K562 (cell line): ENCODE results near the gene ZNF266. TPM values are rescaled to one million over a fixed set of nuclear protein-coding genes. Genes with fewer than 3 reads are reported as not detected.

Experiments used
- ASH1L ChIP-seq: fragments of 450-650 bp; IDR thresholded peaks from 2 replicates; pipeline ENCODE4 v1.6.1; 2018; ENCODE audit warnings: borderline replicate concordance, mild to moderate bottlenecking, low read depth; ENCODE audit not compliant: partially characterized antibody
- ATF7 ChIP-seq: fragments of 450-650 bp; IDR thresholded peaks from 2 replicates; pipeline ENCODE4 v1.7.1; 2014; ENCODE audit warnings: mild to moderate bottlenecking, moderate library complexity
- BMI1 ChIP-seq: fragments of 150-350 bp; IDR thresholded peaks from 2 replicates; pipeline ENCODE4 v1.6.1; 2014; ENCODE audit warnings: low read length
- EP400 ChIP-seq: fragments of 450-650 bp; IDR thresholded peaks from 2 replicates; pipeline ENCODE4 v1.6.1; 2017; ENCODE audit warnings: antibody characterized with exemption, mild to moderate bottlenecking, moderate library complexity
- ESRRB ChIP-seq: fragments of 250-450 bp; sonication (Bioruptor Pico); IDR thresholded peaks from 2 replicates; pipeline ENCODE4 v1.5.0; 2020; ENCODE audit warnings: mild to moderate bottlenecking, moderate library complexity, borderline replicate concordance
- KAT7 ChIP-seq: sonication (generic); formaldehyde crosslinking; IDR thresholded peaks from 2 replicates; pipeline ENCODE4 v1.8.0; 2022; ENCODE audit warnings: missing genetic modification reagents, mild to moderate bottlenecking, borderline replicate concordance
- MAFF ChIP-seq: IDR thresholded peaks from 2 replicates; pipeline ENCODE4 v1.6.1; 2012; ENCODE audit warnings: low read length, improper control_type of control experiment
- MAFG ChIP-seq: fragments of 450-650 bp; conservative IDR thresholded peaks from 2 replicates; pipeline ENCODE4 v1.6.1; 2016; ENCODE audit warnings: missing genetic modification characterization, missing compliant biosample characterization
- MAFK ChIP-seq: IDR thresholded peaks from 2 replicates; pipeline ENCODE4 v1.6.1; 2011; ENCODE audit warnings: low read length, improper control_type of control experiment
- MAZ ChIP-seq, 2 experiments: fragments of 450-650 bp in 1 of 2; sonication (generic) in 1 of 2; formaldehyde crosslinking; IDR thresholded peaks in 1 of 2; conservative IDR thresholded peaks in 1 of 2; 2 replicates each; pipeline versions ENCODE4 v1.4.0 to v1.5.0; 2020; ENCODE audit warnings: mild to moderate bottlenecking in 1 of 2, missing genetic modification reagents in 1 of 2
- MECOM ChIP-seq: fragments of 250-450 bp; sonication (Bioruptor Pico); IDR thresholded peaks from 2 replicates; pipeline ENCODE4 v1.8.0; 2022; ENCODE audit warnings: inconsistent platforms
- MTA1 ChIP-seq: fragments of 450-650 bp; IDR thresholded peaks from 2 replicates; pipeline ENCODE4 v1.6.1; 2017; ENCODE audit warnings: borderline replicate concordance
- PHB2 ChIP-seq: fragments of 450-650 bp; IDR thresholded peaks from 2 replicates; pipeline ENCODE4 v1.6.1; 2017; ENCODE audit warnings: low read depth
- POLR2H ChIP-seq: IDR thresholded peaks from 2 replicates; pipeline ENCODE4 v1.6.1; 2016; ENCODE audit warnings: missing genetic modification characterization, low read depth, mild to moderate bottlenecking, control low read depth, missing compliant biosample characterization, moderate library complexity
- PRPF4 ChIP-seq: fragments of 200-400 bp; formaldehyde crosslinking; IDR thresholded peaks from one replicate; pipeline ENCODE4 v1.6.1; 2017; ENCODE audit warnings: low read length, low read depth, mild to moderate bottlenecking; ENCODE audit not compliant: insufficient read depth, poor library complexity, severe bottlenecking
- RBBP5 ChIP-seq: fragments of 200-600 bp; sonication (generic); IDR thresholded peaks from 2 replicates; pipeline ENCODE4 v1.6.1; 2012; ENCODE audit warnings: borderline replicate concordance, mild to moderate bottlenecking, low read length, control low read depth, inconsistent platforms; ENCODE audit not compliant: insufficient read depth, poor library complexity, severe bottlenecking
- SRSF9 ChIP-seq: fragments of 200-400 bp; formaldehyde crosslinking; IDR thresholded peaks from 2 replicates; pipeline ENCODE4 v1.6.1; 2017; ENCODE audit warnings: low read depth, low read length, borderline replicate concordance
- TAF9B ChIP-seq: fragments of 450-650 bp; IDR thresholded peaks from 2 replicates; pipeline ENCODE4 v1.6.1; 2018; ENCODE audit warnings: mild to moderate bottlenecking; ENCODE audit not compliant: partially characterized antibody
- ZC3H8 ChIP-seq: fragments of 450-650 bp; IDR thresholded peaks from 2 replicates; pipeline ENCODE4 v1.6.1; 2017
- ZNF175 ChIP-seq: fragments of 200-800 bp; sonication (Bioruptor generic); IDR thresholded peaks from 2 replicates; pipeline ENCODE4 v1.6.1; 2016; ENCODE audit warnings: low read depth, mild to moderate bottlenecking, missing genetic modification characterization, missing compliant biosample characterization
- ZNF586 ChIP-seq: fragments of 450-650 bp; formaldehyde crosslinking; conservative IDR thresholded peaks from 2 replicates; pipeline ENCODE4 v1.4.0; 2020; ENCODE audit warnings: mild to moderate bottlenecking, moderate library complexity
- ZNF589 ChIP-seq: fragments of 200-800 bp; sonication (Bioruptor generic); IDR thresholded peaks from 2 replicates; pipeline ENCODE4 v1.6.1; 2016; ENCODE audit warnings: low read depth, missing genetic modification characterization, missing compliant biosample characterization
- ZNF79 ChIP-seq: fragments of 250-450 bp; sonication (Bioruptor Pico); IDR thresholded peaks from 2 replicates; pipeline ENCODE4 v1.4.0; 2020; ENCODE audit warnings: low read depth, mild to moderate bottlenecking, moderate library complexity
- ZZZ3 ChIP-seq: fragments of 450-650 bp; IDR thresholded peaks from 2 replicates; pipeline ENCODE4 v1.6.1; 2016; ENCODE audit warnings: antibody characterized with exemption, mild to moderate bottlenecking, moderate library complexity
- polyA plus RNA-seq, 8 experiments: library from polyadenylated mRNA; depleted of rRNA in 4 of 8; stranded (reverse) in 5 of 8; unstranded in 3 of 8; fragments of >200 nt; fragmentation: Nextera tagmentation in 2 of 8; fragmentation: Illumina TruSeq in 1 of 8; extraction: Ambion mirVana in 2 of 8; extraction: Trizol in 1 of 8; gene quantifications; 2 replicates each; pipeline versions ENCODE4 v1.2.1 to v1.2.3, GENCODE V29; 2011 to 2014; ENCODE audit warnings: inconsistent platforms in 1 of 8, missing spikeins in 1 of 8
- total RNA-seq, 7 experiments: library from RNA; depleted of rRNA in 6 of 7; stranded (reverse); fragments of >200 nt in 6 of 7; fragmentation: Illumina TruSeq in 2 of 7; extraction: Trizol in 2 of 7; gene quantifications; 2 replicates each; pipeline versions ENCODE4 v1.2.1 to v1.2.3, GENCODE V29; 2011 to 2021; ENCODE audit warnings: low replicate concordance in 1 of 7
- TF ChIP-seq, protein P1 (sequence below): fragments of 450-650 bp; IDR thresholded peaks from 2 replicates; pipeline ENCODE4 v1.6.1; 2016; ENCODE audit warnings: low read depth, mild to moderate bottlenecking, moderate library complexity
- TF ChIP-seq, protein P2 (sequence below): fragments of 450-650 bp; formaldehyde crosslinking; IDR thresholded peaks from 2 replicates; pipeline ENCODE4 v1.4.0; 2022; ENCODE audit warnings: mild to moderate bottlenecking, moderate library complexity
- TF ChIP-seq, protein P3 (sequence below): fragments of 250-450 bp; sonication (Bioruptor Pico); IDR thresholded peaks from 2 replicates; pipeline ENCODE4 v1.8.0; 2022; ENCODE audit warnings: moderate library complexity, mild to moderate bottlenecking, inconsistent platforms

The ZNF266 gene
- total and polyA plus RNA-seq, 9 of the 15 experiments (the other 6 are each of a cell fraction or from before 2014, with no cell fraction given) = 5.9 to 40.9 (median 20.3) TPM

DNA sequence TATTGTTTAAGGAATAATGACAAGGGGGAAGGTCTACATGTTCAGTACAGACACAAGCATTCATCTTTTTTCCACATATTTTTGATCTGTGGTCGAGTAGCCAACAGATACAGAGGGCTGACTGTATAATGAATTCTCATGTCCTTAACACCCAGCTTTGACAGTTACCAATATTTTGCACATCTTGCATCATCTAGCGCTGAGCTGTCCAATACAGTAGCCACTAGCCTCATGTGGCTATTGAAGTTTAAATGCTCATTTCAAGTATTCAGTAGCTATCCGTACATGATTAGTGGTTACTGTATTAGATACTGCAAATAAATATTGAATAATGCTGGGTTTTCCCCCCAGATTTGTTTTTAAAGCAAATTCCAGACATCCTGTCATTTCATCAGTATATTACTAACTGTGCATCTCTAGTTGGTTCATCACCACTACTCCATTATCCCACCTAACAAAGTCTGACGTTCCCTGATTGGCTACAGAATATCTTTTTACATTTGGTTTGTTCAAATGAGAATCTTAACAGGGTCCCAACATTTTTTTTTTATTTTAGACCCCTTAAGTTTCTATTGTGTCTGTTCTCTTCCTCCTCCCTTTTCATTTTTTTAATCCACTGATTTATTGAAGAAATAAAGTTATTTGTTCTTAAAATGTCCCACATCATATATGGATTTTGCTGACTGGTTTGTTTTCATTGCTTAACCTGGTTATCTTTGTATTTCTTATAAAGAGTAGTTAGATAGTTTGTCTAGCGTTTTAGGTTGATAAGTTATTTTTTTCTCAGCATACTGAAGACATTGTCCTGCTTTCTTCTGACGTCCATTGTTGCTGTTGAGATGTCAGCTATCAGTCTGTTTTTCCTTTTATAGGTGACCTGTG is 64.4 kb downstream of the ZNF266 start (continued):
- TF ChIP-seq, protein P1, sequence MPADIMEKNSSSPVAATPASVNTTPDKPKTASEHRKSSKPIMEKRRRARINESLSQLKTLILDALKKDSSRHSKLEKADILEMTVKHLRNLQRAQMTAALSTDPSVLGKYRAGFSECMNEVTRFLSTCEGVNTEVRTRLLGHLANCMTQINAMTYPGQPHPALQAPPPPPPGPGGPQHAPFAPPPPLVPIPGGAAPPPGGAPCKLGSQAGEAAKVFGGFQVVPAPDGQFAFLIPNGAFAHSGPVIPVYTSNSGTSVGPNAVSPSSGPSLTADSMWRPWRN = no peak
- TF ChIP-seq ZZZ3 = no peak
- TF ChIP-seq MAZ (CRISPR knock-in tag; conservative IDR thresholded peaks at IDR 0.05 in 1 of 2, IDR thresholded peaks at IDR 0.05 in 1 of 2) = no peak
- TF ChIP-seq PRPF4 = no peak
- TF ChIP-seq EP400 = peak; percentile 38; the same call in 1 of the 2 replicates
- no peak for TF ChIP-seq ZNF79
- TF ChIP-seq BMI1 = no peak
- TF ChIP-seq RBBP5 = no peak
- no peak for TF ChIP-seq SRSF9
- TF ChIP-seq MTA1 = no peak
- TF ChIP-seq MAFG = peak; percentile 71
- no peak for TF ChIP-seq POLR2H (tag)
- TF ChIP-seq ZNF586 (CRISPR knock-in tag) = no peak
- no peak for TF ChIP-seq PHB2
- no peak for TF ChIP-seq ASH1L
- TF ChIP-seq MECOM (CRISPR knock-in tag) = no peak
- peak; percentile 93 for TF ChIP-seq ZNF589
- TF ChIP-seq, protein P2, sequence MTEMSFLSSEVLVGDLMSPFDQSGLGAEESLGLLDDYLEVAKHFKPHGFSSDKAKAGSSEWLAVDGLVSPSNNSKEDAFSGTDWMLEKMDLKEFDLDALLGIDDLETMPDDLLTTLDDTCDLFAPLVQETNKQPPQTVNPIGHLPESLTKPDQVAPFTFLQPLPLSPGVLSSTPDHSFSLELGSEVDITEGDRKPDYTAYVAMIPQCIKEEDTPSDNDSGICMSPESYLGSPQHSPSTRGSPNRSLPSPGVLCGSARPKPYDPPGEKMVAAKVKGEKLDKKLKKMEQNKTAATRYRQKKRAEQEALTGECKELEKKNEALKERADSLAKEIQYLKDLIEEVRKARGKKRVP (CRISPR knock-in tag) = peak; percentile 80
- no peak for TF ChIP-seq ESRRB (CRISPR knock-in tag)
- no peak for TF ChIP-seq KAT7 (CRISPR knock-in tag)
- TF ChIP-seq, protein P3, sequence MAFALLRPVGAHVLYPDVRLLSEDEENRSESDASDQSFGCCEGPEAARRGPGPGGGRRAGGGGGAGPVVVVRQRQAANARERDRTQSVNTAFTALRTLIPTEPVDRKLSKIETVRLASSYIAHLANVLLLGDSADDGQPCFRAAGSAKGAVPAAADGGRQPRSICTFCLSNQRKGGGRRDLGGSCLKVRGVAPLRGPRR (CRISPR knock-in tag) = no peak
- no peak for TF ChIP-seq ZC3H8
- TF ChIP-seq TAF9B = no peak
- peak; percentile 40; the same call in 1 of the 2 replicates for TF ChIP-seq MAFF
- peak; percentile 69; the same call in 1 of the 2 replicates for TF ChIP-seq ZNF175 (CRISPR knock-in tag)
- TF ChIP-seq MAFK = peak; percentile 68; the same call in 1 of the 2 replicates
- peak; percentile 67 for TF ChIP-seq ATF7
- TF ChIP-seq, all 486 proteins: peak for 24
